T-helper 1 cell treated with Interleukin-12 subunit alpha and Interleukin-12 subunit beta and Interleukin-4 antibody, amounts not matched to agents 30 ng/mL and 1 ng/mL, for 36 hours (primary cell): ENCODE results near the gene CASP14. TPM values are rescaled to one million over a fixed set of nuclear protein-coding genes. Genes with fewer than 3 reads are reported as not detected.

Experiments
- total RNA-seq: library from RNA; stranded (reverse); gene quantifications from 2 replicates; pipeline ENCODE4 v1.2.3, GENCODE V29; 2022

The CASP14 gene
- total RNA-seq, 1 donor from 2014 or later: not detected

Other genes starting within 250 kb of the CASP14 start
- not detected in 2 replicates for gene OR7A5, start 214.3 kb upstream of the CASP14 start, total RNA-seq
- gene OR7C1, start 214.3 kb upstream of the CASP14 start, total RNA-seq: not detected in 2 replicates
- gene OR7A10, start 200.6 kb upstream of the CASP14 start, total RNA-seq: not detected in 2 replicates
- gene OR7A17, start 163.3 kb upstream of the CASP14 start, total RNA-seq: not detected in 2 replicates
- not detected in 2 replicates for gene OR7C2, start 108.0 kb upstream of the CASP14 start, total RNA-seq
- gene SLC1A6, start 69.6 kb upstream of the CASP14 start, total RNA-seq: not detected in 2 replicates
- gene OR1I1, start 32.7 kb downstream of the CASP14 start, total RNA-seq: not detected in 2 replicates
- 0.51 and 0.63 TPM in 2 replicates for gene SYDE1, start 57.9 kb downstream of the CASP14 start, total RNA-seq
- not detected in 2 replicates for gene NOTCH3, start 151.5 kb downstream of the CASP14 start, total RNA-seq
- 1.3 TPM in 1 of 2 replicates, not detected in the other for gene EPHX3, start 183.0 kb downstream of the CASP14 start, total RNA-seq